ENCODE data around the gene RNF144B.
"Not testable (repeated sequence)": the region's sequence is repeated elsewhere in the genome, so short reads cannot be mapped to it uniquely, and the experiment has no call there.

RNF144B gene

GRCh38 chr6:18405477-18406293 is 18.5 kb downstream of the RNF144B start:
- H3K27me3 Mint-ChIP-seq (ENCODE audit: low read depth, poor library complexity): peaks cover 3% of the 10 kb centered on the region
- no peak for DNase-seq
- H3K4me1 Mint-ChIP-seq: no peaks in the 10 kb centered on the region
- H3K9me3 Mint-ChIP-seq: no peaks in the 10 kb centered on the region
- H3K36me3 Mint-ChIP-seq (ENCODE audit: low read depth): no peaks in the 10 kb centered on the region
- no peak overlapping the region for H3K4me3 Mint-ChIP-seq
- no peak overlapping the region for H3K27ac Mint-ChIP-seq
- no peak for TF ChIP-seq CTCF (IDR thresholded peaks at IDR 0.05)

- Mint-ChIP-seq H3K9me3 (no peaks in the 10 kb centered on the region), H3K27ac (no peak overlapping the region), H3K27me3 (ENCODE audit: low read depth, poor library complexity) (peaks cover 4% of the 10 kb centered on the region), H3K36me3 (ENCODE audit: low read depth) (no peaks in the 10 kb centered on the region), H3K4me3 (no peak overlapping the region), H3K4me1 (no peaks in the 10 kb centered on the region)
- no peak for TF ChIP-seq CTCF (IDR thresholded peaks at IDR 0.05)
- DNase-seq: no peak
Observed at GRCh38 chr6:18406955-18407749, 20.0 kb downstream of the RNF144B start.

GRCh38 chr6:18409602-18410001 is 22.5 kb downstream of the RNF144B start:
- H3K27ac Mint-ChIP-seq; H3K4me1 Mint-ChIP-seq; H3K36me3 Mint-ChIP-seq (ENCODE audit: low read depth); H3K27me3 Mint-ChIP-seq (ENCODE audit: low read depth, poor library complexity); H3K4me3 Mint-ChIP-seq; H3K9me3 Mint-ChIP-seq; DNase-seq: not testable (repeated sequence)

GRCh38 chr6:18410412-18410811 is 23.3 kb downstream of the RNF144B start:
- Mint-ChIP-seq H3K27me3 (ENCODE audit: low read depth, poor library complexity) (peaks cover 4% of the 10 kb centered on the region), H3K9me3 (no peaks in the 10 kb centered on the region), H3K4me3 (no peak overlapping the region), H3K36me3 (ENCODE audit: low read depth) (no peaks in the 10 kb centered on the region), H3K27ac (no peak overlapping the region), H3K4me1 (no peaks in the 10 kb centered on the region)
- TF ChIP-seq CTCF (IDR thresholded peaks at IDR 0.05): no peak
- no peak for DNase-seq

DNA sequence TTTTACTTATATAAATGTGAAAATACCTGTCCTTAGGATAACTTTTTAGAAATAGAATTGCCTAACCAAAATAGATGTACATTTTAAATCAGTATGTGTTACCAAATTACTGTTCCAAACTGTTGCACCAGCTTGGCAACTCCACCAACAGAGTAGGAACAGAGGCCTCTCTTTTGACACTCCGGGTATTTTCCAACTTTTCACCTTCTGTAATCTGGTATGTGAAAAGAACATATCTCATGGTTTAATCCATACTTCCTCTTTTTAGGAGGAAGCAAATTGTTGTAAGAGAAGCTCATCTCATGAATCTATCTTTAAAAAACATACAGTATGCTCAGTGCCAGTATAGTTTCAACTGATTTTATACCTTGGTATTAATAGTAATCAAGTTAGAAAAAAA is 24.9 kb downstream of the RNF144B start:
- Mint-ChIP-seq H3K36me3 (ENCODE audit: low read depth) (no peaks in the 10 kb centered on the region), H3K27me3 (ENCODE audit: low read depth, poor library complexity) (peaks cover 4% of the 10 kb centered on the region), H3K27ac (no peak overlapping the region), H3K4me1 (no peaks in the 10 kb centered on the region), H3K4me3 (no peak overlapping the region), H3K9me3 (no peaks in the 10 kb centered on the region)
- no peak for DNase-seq
- TF ChIP-seq CTCF (IDR thresholded peaks at IDR 0.05): no peak

DNA sequence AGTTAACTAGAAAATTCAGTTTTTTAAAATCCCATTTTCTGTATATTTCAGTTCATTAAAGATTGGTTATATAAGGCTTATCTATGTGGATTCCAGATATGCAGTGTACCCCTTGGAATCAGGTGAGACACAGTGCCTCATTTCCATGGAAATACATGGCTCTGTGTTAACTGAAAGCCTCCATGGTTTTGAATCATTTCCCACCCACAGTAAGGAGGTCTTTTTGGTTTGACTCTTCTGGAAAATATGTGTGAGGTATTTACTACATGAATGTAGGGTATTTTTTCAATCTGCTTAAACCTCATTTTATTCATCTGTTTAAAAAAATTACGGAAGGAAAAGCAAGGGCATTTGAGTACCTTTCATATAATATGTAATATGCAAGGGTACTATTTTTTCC is 25.5 kb downstream of the RNF144B start:
- no peak for DNase-seq
- Mint-ChIP-seq H3K27me3 (ENCODE audit: low read depth, poor library complexity) (peaks cover 4% of the 10 kb centered on the region), H3K27ac (no peak overlapping the region), H3K9me3 (no peaks in the 10 kb centered on the region), H3K4me3 (no peak overlapping the region), H3K36me3 (ENCODE audit: low read depth) (no peaks in the 10 kb centered on the region), H3K4me1 (no peaks in the 10 kb centered on the region)
- no peak for TF ChIP-seq CTCF (IDR thresholded peaks at IDR 0.05)
